ENCODE measurements around the gene BTBD18.
"Not testable (repeated sequence)": the region's sequence is repeated elsewhere in the genome, so short reads cannot be mapped to it uniquely, and the experiment has no call there.

The BTBD18 gene

DNA sequence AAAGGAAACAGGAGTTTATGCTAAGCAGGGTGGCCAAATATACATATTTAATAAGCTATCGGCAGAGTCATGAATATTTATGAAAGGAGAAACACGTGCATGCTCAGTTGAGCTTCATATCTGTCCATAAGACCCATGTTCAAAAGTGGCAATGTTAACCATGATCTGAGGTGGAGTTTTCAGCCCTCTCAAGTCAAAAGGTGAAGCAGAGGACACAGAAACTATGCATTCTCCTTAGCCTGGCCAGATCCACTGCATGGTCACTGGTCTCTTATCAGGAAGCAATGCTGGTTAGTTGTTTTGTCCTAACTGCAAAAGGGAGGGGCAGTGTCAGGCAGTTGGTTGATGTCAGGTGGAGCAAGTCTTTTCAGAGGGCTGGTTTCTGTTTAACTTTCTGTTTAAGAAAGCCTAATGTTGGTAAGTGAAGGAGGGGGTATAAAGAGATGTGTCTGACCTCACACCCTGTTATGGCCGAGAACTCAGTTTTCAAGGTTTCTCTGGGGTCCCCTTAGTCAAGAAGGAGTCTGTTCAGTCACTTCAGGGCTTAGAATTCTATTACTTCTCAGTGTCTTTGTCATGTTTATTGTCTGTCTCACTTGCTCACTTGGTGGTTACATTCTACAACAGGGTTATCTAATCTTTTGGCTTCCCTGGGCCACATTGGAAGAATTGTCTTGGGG is 15.9 kb downstream of the BTBD18 start:
- TF ChIP-seq, protein P1, sequence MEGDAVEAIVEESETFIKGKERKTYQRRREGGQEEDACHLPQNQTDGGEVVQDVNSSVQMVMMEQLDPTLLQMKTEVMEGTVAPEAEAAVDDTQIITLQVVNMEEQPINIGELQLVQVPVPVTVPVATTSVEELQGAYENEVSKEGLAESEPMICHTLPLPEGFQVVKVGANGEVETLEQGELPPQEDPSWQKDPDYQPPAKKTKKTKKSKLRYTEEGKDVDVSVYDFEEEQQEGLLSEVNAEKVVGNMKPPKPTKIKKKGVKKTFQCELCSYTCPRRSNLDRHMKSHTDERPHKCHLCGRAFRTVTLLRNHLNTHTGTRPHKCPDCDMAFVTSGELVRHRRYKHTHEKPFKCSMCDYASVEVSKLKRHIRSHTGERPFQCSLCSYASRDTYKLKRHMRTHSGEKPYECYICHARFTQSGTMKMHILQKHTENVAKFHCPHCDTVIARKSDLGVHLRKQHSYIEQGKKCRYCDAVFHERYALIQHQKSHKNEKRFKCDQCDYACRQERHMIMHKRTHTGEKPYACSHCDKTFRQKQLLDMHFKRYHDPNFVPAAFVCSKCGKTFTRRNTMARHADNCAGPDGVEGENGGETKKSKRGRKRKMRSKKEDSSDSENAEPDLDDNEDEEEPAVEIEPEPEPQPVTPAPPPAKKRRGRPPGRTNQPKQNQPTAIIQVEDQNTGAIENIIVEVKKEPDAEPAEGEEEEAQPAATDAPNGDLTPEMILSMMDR (IDR thresholded peaks at IDR 0.05; ENCODE audit: low read depth, low read length, missing control alignments) = no peak
- DNase-seq (ENCODE audit: low read depth) = no peak
- no peak overlapping the region for H3K4me3 ChIP-seq (ENCODE audit: low read depth, low read length)

DNA sequence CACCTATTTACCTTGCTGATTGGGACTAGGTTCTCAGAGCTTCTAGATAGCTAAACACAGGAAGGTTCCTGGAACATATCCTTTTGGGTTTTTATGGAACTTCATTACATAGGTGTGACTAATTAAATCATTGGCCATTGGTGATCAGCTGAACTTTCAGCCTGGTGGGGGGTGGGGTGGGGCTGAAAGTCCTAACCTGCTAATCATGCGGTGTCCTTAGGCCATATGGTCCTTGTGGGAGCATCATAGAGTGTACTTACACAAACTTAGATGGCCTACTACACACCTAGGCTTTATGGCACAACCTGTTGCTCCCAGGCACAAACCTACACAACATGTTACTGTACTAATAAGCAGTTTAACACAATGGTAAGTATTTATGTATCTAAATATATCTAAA is 19.0 kb downstream of the BTBD18 start:
- no peak for DNase-seq (ENCODE audit: low read depth)
- no peak overlapping the region for H3K4me3 ChIP-seq (ENCODE audit: low read depth, low read length)
- TF ChIP-seq, protein P1 (IDR thresholded peaks at IDR 0.05; ENCODE audit: low read depth, low read length, missing control alignments) = no peak

DNA sequence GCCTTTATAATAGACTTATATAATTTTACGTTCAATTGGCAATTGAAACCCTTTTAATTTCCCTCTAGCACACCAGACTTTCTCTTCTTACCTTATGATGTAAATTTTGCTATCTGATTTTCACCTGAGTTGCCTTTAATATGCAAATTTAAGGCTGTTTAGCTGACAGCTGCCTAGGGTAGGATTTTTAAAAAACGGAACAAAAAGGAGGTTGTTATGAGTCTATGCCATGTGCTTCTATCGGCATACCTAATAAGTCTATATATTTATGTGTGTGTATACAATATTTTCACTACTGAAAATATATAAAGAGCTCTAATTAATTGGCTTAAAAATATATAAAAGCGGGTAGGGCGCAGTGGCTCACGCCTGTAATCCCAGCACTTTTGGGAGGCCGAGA is 22.1 kb downstream of the BTBD18 start:
- no peak for DNase-seq (ENCODE audit: low read depth)
- TF ChIP-seq, protein P1 (IDR thresholded peaks at IDR 0.05; ENCODE audit: low read depth, low read length, missing control alignments) = no peak
- no peak overlapping the region for H3K4me3 ChIP-seq (ENCODE audit: low read depth, low read length)

DNA sequence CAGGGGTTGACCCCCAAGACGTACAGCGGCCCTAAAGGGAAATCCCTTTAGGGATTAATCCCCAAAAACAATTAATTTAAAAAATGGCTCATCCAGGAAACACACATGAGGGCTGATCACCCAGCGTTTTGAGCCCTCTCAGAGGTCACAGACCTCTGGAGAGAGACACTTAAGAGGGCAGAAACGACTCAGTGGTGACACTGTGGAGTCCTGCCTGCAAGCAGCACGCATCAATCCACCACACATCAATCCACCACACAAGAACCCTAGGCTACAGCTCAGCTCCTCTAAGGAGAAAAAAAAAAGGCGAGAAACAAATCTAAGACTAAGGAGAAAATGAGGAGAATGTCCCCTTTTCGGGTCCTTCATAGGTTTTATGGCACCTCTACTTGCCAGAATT is 22.8 kb downstream of the BTBD18 start:
- no peak overlapping the region for H3K4me3 ChIP-seq (ENCODE audit: low read depth, low read length)
- DNase-seq (ENCODE audit: low read depth) = no peak
- TF ChIP-seq, protein P1 (IDR thresholded peaks at IDR 0.05; ENCODE audit: low read depth, low read length, missing control alignments) = no peak

DNA sequence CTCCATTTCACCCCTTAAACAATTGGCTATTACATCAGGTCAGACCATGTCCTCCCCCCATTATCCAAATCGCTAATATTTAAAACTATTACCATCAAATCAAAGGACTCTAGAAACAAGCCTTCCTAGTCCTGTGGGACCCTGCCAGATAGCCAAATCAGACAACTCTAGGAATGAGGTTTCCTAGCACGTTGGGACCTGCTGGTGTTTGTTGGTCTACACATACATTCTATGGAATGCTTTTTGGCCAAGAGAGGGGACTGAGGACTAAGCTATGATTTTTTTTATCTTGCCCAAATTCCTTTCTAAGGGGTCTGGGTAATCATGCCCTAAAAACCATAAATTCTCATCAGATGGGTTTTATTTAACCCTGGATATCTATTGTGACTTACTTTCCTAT is 24.4 kb downstream of the BTBD18 start:
- TF ChIP-seq, protein P1 (IDR thresholded peaks at IDR 0.05; ENCODE audit: low read depth, low read length, missing control alignments) = no peak
- no peak for DNase-seq (ENCODE audit: low read depth)
- no peak overlapping the region for H3K4me3 ChIP-seq (ENCODE audit: low read depth, low read length)

DNA sequence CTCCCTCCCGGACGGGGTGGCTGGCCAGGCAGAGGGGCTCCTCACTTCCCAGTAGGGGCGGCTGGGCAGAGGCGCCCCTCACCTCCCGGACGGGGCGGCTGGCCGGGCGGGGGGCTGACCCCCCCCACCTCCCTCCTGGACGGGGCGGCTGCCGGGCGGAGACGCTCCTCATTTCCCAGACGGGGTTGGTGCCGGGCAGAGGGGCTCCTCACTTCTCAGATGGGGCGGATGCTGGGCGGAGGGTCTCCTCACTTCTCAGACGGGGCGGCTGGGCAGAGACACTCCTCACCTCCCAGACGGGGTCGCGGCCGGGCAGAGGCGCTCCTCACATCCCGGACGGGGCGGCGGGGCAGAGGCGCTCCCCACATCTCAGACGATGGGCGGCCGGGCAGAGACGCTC is 34.9 kb downstream of the BTBD18 start:
- H3K4me3 ChIP-seq (ENCODE audit: low read depth, low read length); DNase-seq (ENCODE audit: low read depth): not testable (repeated sequence)

DNA sequence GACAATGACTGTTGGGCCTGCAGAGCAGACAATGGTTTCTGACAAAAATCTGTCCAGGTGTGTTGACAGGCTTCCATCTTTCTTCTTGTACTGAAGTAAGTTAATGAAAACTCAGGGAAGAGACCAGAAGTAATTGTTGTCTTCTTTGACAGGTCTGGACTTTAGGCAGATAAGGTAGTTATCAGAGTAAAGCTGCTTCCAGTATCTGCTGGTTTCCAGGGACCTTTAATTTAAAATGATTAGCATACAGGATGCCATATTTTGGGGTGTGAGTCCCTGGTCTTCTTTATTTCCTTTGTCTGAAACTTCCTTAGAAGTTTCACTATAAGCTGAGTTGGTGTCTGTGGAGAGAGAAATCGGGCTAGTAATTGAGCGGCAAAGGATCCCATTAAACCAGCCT is 37.8 kb downstream of the BTBD18 start:
- TF ChIP-seq, protein P1 (IDR thresholded peaks at IDR 0.05; ENCODE audit: low read depth, low read length, missing control alignments) = no peak
- DNase-seq (ENCODE audit: low read depth) = no peak
- H3K4me3 ChIP-seq (ENCODE audit: low read depth, low read length) = peak overlapping the region; percentile 82
